H9 (cell line): ENCODE data around the gene C9orf43. TPM values are rescaled to one million over a fixed set of nuclear protein-coding genes. Genes with fewer than 3 reads are reported as not detected.

Experiments
- DNase-seq: peaks from one replicate; pipeline ENCODE4 v3.0.0-alpha.2; 2017
- H2AFZ ChIP-seq: one replicate; pipeline ENCODE4 v1.6.1; 2013; ENCODE audit warnings: mild to moderate bottlenecking, low read length, control low read depth, moderate library complexity
- H2AK5ac ChIP-seq: 2 replicates; pipeline ENCODE4 v1.6.1; 2013; ENCODE audit warnings: low read length, control low read depth, mixed read lengths; ENCODE audit not compliant: insufficient read length
- H2BK120ac ChIP-seq: one replicate; pipeline ENCODE4 v1.6.1; 2013; ENCODE audit warnings: low read depth, mild to moderate bottlenecking, low read length, control low read depth, inconsistent platforms; ENCODE audit not compliant: poor library complexity, severe bottlenecking
- H2BK12ac ChIP-seq: 2 replicates; pipeline ENCODE4 v1.6.1; 2013; ENCODE audit warnings: low read length, control low read depth, mixed read lengths, low read depth; ENCODE audit not compliant: insufficient read length
- H2BK15ac ChIP-seq: 2 replicates; pipeline ENCODE4 v1.6.1; 2013; ENCODE audit warnings: low read depth, low read length, control low read depth
- H2BK20ac ChIP-seq: one replicate; pipeline ENCODE4 v1.6.1; 2013; ENCODE audit warnings: low read depth, mild to moderate bottlenecking, low read length, control low read depth, inconsistent platforms; ENCODE audit not compliant: poor library complexity, severe bottlenecking
- H2BK5ac ChIP-seq: 2 replicates; pipeline ENCODE4 v1.6.1; 2013; ENCODE audit warnings: low read length, control low read depth, mixed read lengths; ENCODE audit not compliant: insufficient read length
- H3K14ac ChIP-seq: 2 replicates; pipeline ENCODE4 v1.6.1; 2013; ENCODE audit warnings: low read length, control low read depth; ENCODE audit not compliant: insufficient read depth
- H3K18ac ChIP-seq: 2 replicates; pipeline ENCODE4 v1.6.1; 2013; ENCODE audit warnings: low read depth, mild to moderate bottlenecking, mixed read lengths, low read length, control low read depth; ENCODE audit not compliant: insufficient read length
- H3K23ac ChIP-seq: 2 replicates; pipeline ENCODE4 v1.6.1; 2013; ENCODE audit warnings: low read length, control low read depth, mixed read lengths, low read depth; ENCODE audit not compliant: insufficient read length
- H3K23me2 ChIP-seq: 2 replicates; pipeline ENCODE4 v1.6.1; 2013; ENCODE audit warnings: low read depth, mild to moderate bottlenecking, mixed read lengths, low read length, control low read depth; ENCODE audit not compliant: insufficient read length, poor library complexity, severe bottlenecking
- H3K27ac ChIP-seq: 2 replicates; pipeline ENCODE4 v1.5.1; 2013; ENCODE audit warnings: low read length, control low read depth, mixed read lengths, low read depth; ENCODE audit not compliant: insufficient read length
- H3K27me3 ChIP-seq: 2 replicates; pipeline ENCODE4 v1.6.1; 2013; ENCODE audit warnings: low read length, control low read depth, inconsistent platforms; ENCODE audit not compliant: insufficient read depth
- H3K4ac ChIP-seq: 2 replicates; pipeline ENCODE4 v1.6.1; 2013; ENCODE audit warnings: low read depth, mild to moderate bottlenecking, control low read depth, inconsistent platforms, low read length, moderate library complexity
- H3K4me1 ChIP-seq: 2 replicates; pipeline ENCODE4 v1.6.1; 2013; ENCODE audit warnings: low read length, control low read depth, inconsistent platforms; ENCODE audit not compliant: insufficient read depth
- H3K4me2 ChIP-seq: 2 replicates; pipeline ENCODE4 v1.6.1; 2013; ENCODE audit warnings: low read length, control low read depth, mixed read lengths; ENCODE audit not compliant: insufficient read length, insufficient read depth
- H3K56ac ChIP-seq: 2 replicates; pipeline ENCODE4 v1.6.1; 2013; ENCODE audit warnings: low read depth, mild to moderate bottlenecking, mixed read lengths, low read length, control low read depth; ENCODE audit not compliant: insufficient read length
- H3K79me1 ChIP-seq: 2 replicates; pipeline ENCODE4 v1.6.1; 2013; ENCODE audit warnings: low read depth, mild to moderate bottlenecking, moderate library complexity, low read length, control low read depth, inconsistent platforms; ENCODE audit not compliant: insufficient read depth, poor library complexity, severe bottlenecking
- H3K79me2 ChIP-seq: 2 replicates; pipeline ENCODE4 v1.6.1; 2013; ENCODE audit warnings: low read length, control low read depth, inconsistent platforms; ENCODE audit not compliant: insufficient read depth
- H3K9ac ChIP-seq: 2 replicates; pipeline ENCODE4 v1.6.1; 2013; ENCODE audit warnings: low read length, control low read depth, mixed read lengths; ENCODE audit not compliant: insufficient read length; ENCODE audit errors: extremely low read depth
- H3K9me3 ChIP-seq: one replicate; pipeline ENCODE4 v1.6.1; 2013; ENCODE audit warnings: low read depth, low read length, inconsistent platforms; ENCODE audit not compliant: control insufficient read depth
- H3T11ph ChIP-seq: one replicate; pipeline ENCODE4 v1.6.1; 2013; ENCODE audit warnings: mild to moderate bottlenecking, low read length, control low read depth, inconsistent platforms
- H4K20me1 ChIP-seq: one replicate; pipeline ENCODE4 v1.6.1; 2013; ENCODE audit not compliant: control insufficient read depth, insufficient read length, insufficient read depth
- H4K5ac ChIP-seq: 2 replicates; pipeline ENCODE4 v1.6.1; 2013; ENCODE audit warnings: low read depth, mild to moderate bottlenecking, mixed read lengths, low read length, control low read depth; ENCODE audit not compliant: insufficient read length
- H4K8ac ChIP-seq: replicated peaks from 2 replicates; pipeline ENCODE4 v1.6.1; 2013; ENCODE audit warnings: low read length, control low read depth, mixed read lengths, low read depth; ENCODE audit not compliant: insufficient read length
- H4K91ac ChIP-seq: 2 replicates; pipeline ENCODE4 v1.6.1; 2013; ENCODE audit warnings: low read depth, mild to moderate bottlenecking, moderate library complexity, mixed read lengths, low read length, control low read depth; ENCODE audit not compliant: insufficient read length
- H3K27ac Mint-ChIP-seq, 3 experiments: 2 replicates in 2 of 3; 3 replicates in 1 of 3; pipeline ENCODE4 v1.8.0; 2020 to 2021; ENCODE audit warnings: mixed read lengths in 3 of 3, mild to moderate bottlenecking in 1 of 3, moderate library complexity in 1 of 3
- H3K27me3 Mint-ChIP-seq: 2 replicates; pipeline ENCODE4 v1.8.0; 2021; ENCODE audit warnings: low read depth, mild to moderate bottlenecking, moderate library complexity, mixed read lengths
- H3K36me3 Mint-ChIP-seq, 3 experiments: 2 replicates in 2 of 3; 3 replicates in 1 of 3; pipeline ENCODE4 v1.8.0; 2020 to 2021; ENCODE audit warnings: low read depth in 3 of 3, mixed read lengths in 3 of 3; ENCODE audit not compliant: insufficient read depth in 1 of 3
- H3K4me1 Mint-ChIP-seq, 2 experiments: 2 replicates each; pipeline ENCODE4 v1.8.0; 2020; ENCODE audit warnings: mixed read lengths in 2 of 2
- H3K4me3 Mint-ChIP-seq, 2 experiments: 2 replicates in 1 of 2; 3 replicates in 1 of 2; pipeline ENCODE4 v1.8.0; 2020 to 2021; ENCODE audit warnings: mild to moderate bottlenecking in 2 of 2, mixed read lengths in 2 of 2, moderate library complexity in 1 of 2
- H3K9me3 Mint-ChIP-seq, 2 experiments: 2 replicates in 1 of 2; 3 replicates in 1 of 2; pipeline ENCODE4 v1.8.0; 2020; ENCODE audit warnings: mild to moderate bottlenecking in 2 of 2, mixed read lengths in 2 of 2, moderate library complexity in 1 of 2
- WGBS: extraction: QIAGEN DNeasy Blood & Tissue Kit; methylation state at CpG from one replicate; pipeline ENCODE4 v1.1.7; 2013; ENCODE audit warnings: missing lambda C conversion rate, low lambda C conversion rate, mixed read lengths; ENCODE audit not compliant: insufficient read length; ENCODE audit errors: extremely low coverage; 5-methylcytosine and 5-hydroxymethylcytosine counted together
- total RNA-seq: library from RNA; stranded (reverse); gene quantifications from 2 replicates; pipeline ENCODE4 v1.2.1, GENCODE V29; 2021
- TF ChIP-seq, protein P1 (sequence below): fragments of 200-600 bp; sonication (generic); conservative IDR thresholded peaks from 3 replicates; pipeline ENCODE4 v1.8.0; 2021; ENCODE audit warnings: antibody characterized with exemption, mild to moderate bottlenecking

Gene C9orf43
- total RNA-seq, 1 experiment from 2014 or later = 0.57 TPM

DNA sequence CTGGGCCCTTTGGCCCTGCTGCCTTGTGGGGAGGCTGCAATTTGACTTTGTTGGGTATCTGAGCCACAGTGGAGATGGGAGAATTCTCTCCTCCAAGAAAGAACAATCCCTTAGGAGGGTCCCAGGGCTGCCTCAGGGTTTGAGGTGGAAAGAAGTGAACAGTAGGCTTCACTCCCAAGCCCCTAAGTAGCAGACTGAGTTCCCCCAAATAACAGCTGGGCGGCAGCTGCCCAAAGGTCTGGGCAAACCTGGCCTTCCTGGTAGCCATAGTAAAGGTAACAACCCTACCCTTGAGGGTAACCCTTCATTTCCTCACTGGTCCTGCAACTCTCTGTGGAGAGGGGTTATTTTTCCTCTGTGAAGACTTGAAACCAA is 53.7 kb downstream of the C9orf43 start:
- peaks cover 35% of the 10 kb centered on the region for H3K27me3 Mint-ChIP-seq
- H3K27me3 ChIP-seq = peaks cover 13% of the 10 kb centered on the region; the same call in 1 of the 2 replicates
- H3K9me3 ChIP-seq = no peaks in the 10 kb centered on the region
- H3K4me2 ChIP-seq = peak overlapping the region; percentile 76
- H3K4me1 ChIP-seq = peaks cover 6% of the 10 kb centered on the region; the same call in 1 of the 2 replicates
- H3K18ac ChIP-seq = no peak overlapping the region
- H3K23me2 ChIP-seq = peaks cover 9% of the 10 kb centered on the region
- H2BK120ac ChIP-seq = no peak overlapping the region
- no CpG with 5 or more reads among the region's 1 CpG for WGBS
- H3K4me3 Mint-ChIP-seq = peak overlapping the region; percentile 66 to 79
- no peak overlapping the region for H3T11ph ChIP-seq
- no peak overlapping the region for H3K27ac Mint-ChIP-seq
- no peaks in the 10 kb centered on the region for H4K20me1 ChIP-seq
- H2BK12ac ChIP-seq = no peak overlapping the region
- DNase-seq = no peak
- H3K9ac ChIP-seq = no peak overlapping the region
- no peak overlapping the region for H4K5ac ChIP-seq
- H3K27ac ChIP-seq = no peak overlapping the region
- no peak overlapping the region for H4K8ac ChIP-seq
- no peak overlapping the region for H2BK5ac ChIP-seq
- no peaks in the 10 kb centered on the region for H3K36me3 Mint-ChIP-seq
- H3K23ac ChIP-seq = no peak overlapping the region
- peaks cover 25 to 28% of the 10 kb centered on the region in 2 experiments for H3K4me1 Mint-ChIP-seq
- H4K91ac ChIP-seq = no peak overlapping the region
- no peak overlapping the region for H3K14ac ChIP-seq
- no peak overlapping the region for H3K56ac ChIP-seq
- no peak overlapping the region for H2BK20ac ChIP-seq
- H3K9me3 Mint-ChIP-seq = no peaks in the 10 kb centered on the region; a peak in 1 of 5 replicates
- no peaks in the 10 kb centered on the region for H3K79me1 ChIP-seq
- no peaks in the 10 kb centered on the region for H3K79me2 ChIP-seq
- no peak overlapping the region for H2AFZ ChIP-seq
- TF ChIP-seq, protein P1, sequence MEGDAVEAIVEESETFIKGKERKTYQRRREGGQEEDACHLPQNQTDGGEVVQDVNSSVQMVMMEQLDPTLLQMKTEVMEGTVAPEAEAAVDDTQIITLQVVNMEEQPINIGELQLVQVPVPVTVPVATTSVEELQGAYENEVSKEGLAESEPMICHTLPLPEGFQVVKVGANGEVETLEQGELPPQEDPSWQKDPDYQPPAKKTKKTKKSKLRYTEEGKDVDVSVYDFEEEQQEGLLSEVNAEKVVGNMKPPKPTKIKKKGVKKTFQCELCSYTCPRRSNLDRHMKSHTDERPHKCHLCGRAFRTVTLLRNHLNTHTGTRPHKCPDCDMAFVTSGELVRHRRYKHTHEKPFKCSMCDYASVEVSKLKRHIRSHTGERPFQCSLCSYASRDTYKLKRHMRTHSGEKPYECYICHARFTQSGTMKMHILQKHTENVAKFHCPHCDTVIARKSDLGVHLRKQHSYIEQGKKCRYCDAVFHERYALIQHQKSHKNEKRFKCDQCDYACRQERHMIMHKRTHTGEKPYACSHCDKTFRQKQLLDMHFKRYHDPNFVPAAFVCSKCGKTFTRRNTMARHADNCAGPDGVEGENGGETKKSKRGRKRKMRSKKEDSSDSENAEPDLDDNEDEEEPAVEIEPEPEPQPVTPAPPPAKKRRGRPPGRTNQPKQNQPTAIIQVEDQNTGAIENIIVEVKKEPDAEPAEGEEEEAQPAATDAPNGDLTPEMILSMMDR = no peak
- no peak overlapping the region for H2AK5ac ChIP-seq
- H2BK15ac ChIP-seq = no peak overlapping the region
- no peak overlapping the region for H3K4ac ChIP-seq
